SU-DHL-6 (cell line): Measurements from ENCODE around the gene CDH23.

Source experiments
- EZH2phosphoT487 ChIP-seq: fragments of 200-600 bp; sonication (generic), shearing (Covaris generic); conservative IDR thresholded peaks from 2 replicates; pipeline ENCODE4 v1.6.1; 2018; ENCODE audit warnings: mild to moderate bottlenecking, antibody characterized with exemption, low read length, moderate library complexity, mixed read lengths
- TF ChIP-seq, protein P1 (sequence below): fragments of 200-600 bp; sonication (generic); IDR thresholded peaks from one replicate; pipeline ENCODE4 v1.5.1; 2017; ENCODE audit warnings: antibody characterized with exemption, mild to moderate bottlenecking, low read length, moderate library complexity; ENCODE audit not compliant: insufficient read depth, poor library complexity, severe bottlenecking

GRCh38 chr10:71646037-71646436 lies 249.3 kb downstream of the CDH23 start:
- TF ChIP-seq, protein P1, sequence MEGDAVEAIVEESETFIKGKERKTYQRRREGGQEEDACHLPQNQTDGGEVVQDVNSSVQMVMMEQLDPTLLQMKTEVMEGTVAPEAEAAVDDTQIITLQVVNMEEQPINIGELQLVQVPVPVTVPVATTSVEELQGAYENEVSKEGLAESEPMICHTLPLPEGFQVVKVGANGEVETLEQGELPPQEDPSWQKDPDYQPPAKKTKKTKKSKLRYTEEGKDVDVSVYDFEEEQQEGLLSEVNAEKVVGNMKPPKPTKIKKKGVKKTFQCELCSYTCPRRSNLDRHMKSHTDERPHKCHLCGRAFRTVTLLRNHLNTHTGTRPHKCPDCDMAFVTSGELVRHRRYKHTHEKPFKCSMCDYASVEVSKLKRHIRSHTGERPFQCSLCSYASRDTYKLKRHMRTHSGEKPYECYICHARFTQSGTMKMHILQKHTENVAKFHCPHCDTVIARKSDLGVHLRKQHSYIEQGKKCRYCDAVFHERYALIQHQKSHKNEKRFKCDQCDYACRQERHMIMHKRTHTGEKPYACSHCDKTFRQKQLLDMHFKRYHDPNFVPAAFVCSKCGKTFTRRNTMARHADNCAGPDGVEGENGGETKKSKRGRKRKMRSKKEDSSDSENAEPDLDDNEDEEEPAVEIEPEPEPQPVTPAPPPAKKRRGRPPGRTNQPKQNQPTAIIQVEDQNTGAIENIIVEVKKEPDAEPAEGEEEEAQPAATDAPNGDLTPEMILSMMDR, result no peak
- no peak for TF ChIP-seq EZH2phosphoT487
